ENCODE results near the gene MAP3K5. TPM values are rescaled to one million over a fixed set of nuclear protein-coding genes. Genes with fewer than 3 reads are reported as not detected.

MAP3K5 gene
- total and polyA plus RNA-seq, 9 of the 15 experiments (the other 6 are each of a cell fraction or from before 2014, with no cell fraction given) = 2.2 to 13.0 (median 9.9) TPM

DNA sequence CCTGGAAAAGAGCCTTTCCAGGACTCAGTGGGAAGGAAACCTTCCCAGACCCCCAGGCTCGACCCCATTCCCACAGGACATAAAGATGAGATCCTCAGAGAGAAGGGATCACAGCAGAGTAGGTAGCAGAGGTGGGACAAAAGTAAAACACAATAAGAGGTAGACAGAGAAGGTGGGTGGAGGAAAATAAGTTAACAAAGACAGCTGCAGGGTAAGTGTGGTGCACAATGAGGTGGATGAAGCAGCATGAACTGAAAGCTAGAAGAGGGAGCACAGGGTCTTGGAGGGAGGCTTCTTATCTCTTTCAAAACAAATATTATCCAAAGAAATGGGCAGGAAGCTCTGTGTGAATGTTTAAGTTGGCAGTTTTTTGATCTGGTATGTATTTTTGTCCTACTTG lies 228.1 kb downstream of the MAP3K5 start:
- ChIA-PET POLR2A (interaction anchor here (1.6 kb wide), 1 partner anchor 12 kb away, joined by 4 read pairs; no protein-coding TSS in a partner anchor), CTCF (ENCODE audit: low intra/inter-chr PET ratio) (no interaction called here)
- in situ Hi-C loops (cut with MboI) = no loop called here
- ATAC-seq (peak; percentile 53), DNase-seq (ENCODE audit: extremely low read depth in 1 of 4, low spot score in 3 of 4) (peak in 1 of 4 experiments; percentile 16), FAIRE-seq (no peak)
- Histone ChIP-seq H3K79me2 (ENCODE audit: control insufficient read depth, insufficient read depth, low read length) (no peaks in the 10 kb centered on the region), H2AFZ (ENCODE audit: low read depth, low read length) (no peak overlapping the region; the same call in 1 of the 2 replicates), H3K4me3 (no peak overlapping the region), H3K9ac (ENCODE audit: insufficient read depth in 1 of 2, low read depth in 2 of 2, low read length in 2 of 2) (no peak overlapping the region), H3K27ac (ENCODE audit: extremely low read depth, low read depth, low read length) (peak overlapping the region; percentile 44; the same call in 1 of the 3 replicates), H3K27me3 (ENCODE audit: control insufficient read depth in 2 of 2, insufficient read depth in 2 of 2, low read length in 2 of 2) (no peaks in the 10 kb centered on the region), H3K36me3 (ENCODE audit: control insufficient read depth, insufficient read depth, low read length) (peaks cover 27% of the 10 kb centered on the region; the same call in 2 of the 3 replicates), H3K9me3 (replicated peaks; ENCODE audit: control insufficient read depth, insufficient read depth, low read depth, low read length) (no peaks in the 10 kb centered on the region), H3K4me2 (ENCODE audit: insufficient read depth, low read length) (no peak overlapping the region), H3K9me1 (ENCODE audit: control insufficient read depth, insufficient read depth, low read length) (no peaks in the 10 kb centered on the region), H3K4me1 (replicated peaks in 1 of 2; ENCODE audit: control insufficient read depth in 2 of 2, insufficient read depth in 2 of 2, low read length in 2 of 2) (peaks cover 0 to 36% of the 10 kb centered on the region in 2 experiments; a peak in 4 of 5 replicates), H4K20me1 (replicated peaks; ENCODE audit: control insufficient read depth, insufficient read depth, low read length) (no peaks in the 10 kb centered on the region)
- WGBS (ENCODE audit: insufficient coverage, low coverage, missing lambda C conversion rate) = 27% methylated on average over 1 of the region's 1 CpG
- TF ChIP-seq ZNF57 (CRISPR knock-in tag; IDR thresholded peaks at IDR 0.05) = 0 out of 2 replicates have a peak, but pooled peaks have one; percentile 52
- TF ChIP-seq, protein P1, sequence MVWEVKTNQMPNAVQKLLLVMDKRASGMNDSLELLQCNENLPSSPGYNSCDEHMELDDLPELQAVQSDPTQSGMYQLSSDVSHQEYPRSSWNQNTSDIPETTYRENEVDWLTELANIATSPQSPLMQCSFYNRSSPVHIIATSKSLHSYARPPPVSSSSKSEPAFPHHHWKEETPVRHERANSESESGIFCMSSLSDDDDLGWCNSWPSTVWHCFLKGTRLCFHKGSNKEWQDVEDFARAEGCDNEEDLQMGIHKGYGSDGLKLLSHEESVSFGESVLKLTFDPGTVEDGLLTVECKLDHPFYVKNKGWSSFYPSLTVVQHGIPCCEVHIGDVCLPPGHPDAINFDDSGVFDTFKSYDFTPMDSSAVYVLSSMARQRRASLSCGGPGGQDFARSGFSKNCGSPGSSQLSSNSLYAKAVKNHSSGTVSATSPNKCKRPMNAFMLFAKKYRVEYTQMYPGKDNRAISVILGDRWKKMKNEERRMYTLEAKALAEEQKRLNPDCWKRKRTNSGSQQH (CRISPR knock-in tag; IDR thresholded peaks at IDR 0.05) = peak; percentile 80; the same call in 1 of the 2 replicates
- TF ChIP-seq OTX1 (CRISPR knock-in tag; IDR thresholded peaks at IDR 0.05) = peak; percentile 77; the same call in 1 of the 2 replicates
- 0 out of 4 replicates have a peak, but pooled peaks of 1 of the 2 experiments have one; percentile 8 for TF ChIP-seq RAD21 (CRISPR knock-in tag; conservative IDR thresholded peaks at IDR 0.05 in 1 of 2, IDR thresholded peaks at IDR 0.05 in 1 of 2)
- TF ChIP-seq, protein P2, sequence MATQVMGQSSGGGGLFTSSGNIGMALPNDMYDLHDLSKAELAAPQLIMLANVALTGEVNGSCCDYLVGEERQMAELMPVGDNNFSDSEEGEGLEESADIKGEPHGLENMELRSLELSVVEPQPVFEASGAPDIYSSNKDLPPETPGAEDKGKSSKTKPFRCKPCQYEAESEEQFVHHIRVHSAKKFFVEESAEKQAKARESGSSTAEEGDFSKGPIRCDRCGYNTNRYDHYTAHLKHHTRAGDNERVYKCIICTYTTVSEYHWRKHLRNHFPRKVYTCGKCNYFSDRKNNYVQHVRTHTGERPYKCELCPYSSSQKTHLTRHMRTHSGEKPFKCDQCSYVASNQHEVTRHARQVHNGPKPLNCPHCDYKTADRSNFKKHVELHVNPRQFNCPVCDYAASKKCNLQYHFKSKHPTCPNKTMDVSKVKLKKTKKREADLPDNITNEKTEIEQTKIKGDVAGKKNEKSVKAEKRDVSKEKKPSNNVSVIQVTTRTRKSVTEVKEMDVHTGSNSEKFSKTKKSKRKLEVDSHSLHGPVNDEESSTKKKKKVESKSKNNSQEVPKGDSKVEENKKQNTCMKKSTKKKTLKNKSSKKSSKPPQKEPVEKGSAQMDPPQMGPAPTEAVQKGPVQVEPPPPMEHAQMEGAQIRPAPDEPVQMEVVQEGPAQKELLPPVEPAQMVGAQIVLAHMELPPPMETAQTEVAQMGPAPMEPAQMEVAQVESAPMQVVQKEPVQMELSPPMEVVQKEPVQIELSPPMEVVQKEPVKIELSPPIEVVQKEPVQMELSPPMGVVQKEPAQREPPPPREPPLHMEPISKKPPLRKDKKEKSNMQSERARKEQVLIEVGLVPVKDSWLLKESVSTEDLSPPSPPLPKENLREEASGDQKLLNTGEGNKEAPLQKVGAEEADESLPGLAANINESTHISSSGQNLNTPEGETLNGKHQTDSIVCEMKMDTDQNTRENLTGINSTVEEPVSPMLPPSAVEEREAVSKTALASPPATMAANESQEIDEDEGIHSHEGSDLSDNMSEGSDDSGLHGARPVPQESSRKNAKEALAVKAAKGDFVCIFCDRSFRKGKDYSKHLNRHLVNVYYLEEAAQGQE (IDR thresholded peaks at IDR 0.05; ENCODE audit: borderline replicate concordance) = no peak
- TF ChIP-seq, protein P2 (CRISPR knock-in tag; IDR thresholded peaks at IDR 0.05; ENCODE audit: low read depth) = 0 out of 2 replicates have a peak, but pooled peaks have one; percentile 40
- TF ChIP-seq, protein P3, sequence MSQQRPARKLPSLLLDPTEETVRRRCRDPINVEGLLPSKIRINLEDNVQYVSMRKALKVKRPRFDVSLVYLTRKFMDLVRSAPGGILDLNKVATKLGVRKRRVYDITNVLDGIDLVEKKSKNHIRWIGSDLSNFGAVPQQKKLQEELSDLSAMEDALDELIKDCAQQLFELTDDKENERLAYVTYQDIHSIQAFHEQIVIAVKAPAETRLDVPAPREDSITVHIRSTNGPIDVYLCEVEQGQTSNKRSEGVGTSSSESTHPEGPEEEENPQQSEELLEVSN (IDR thresholded peaks at IDR 0.05; ENCODE audit: borderline replicate concordance in 1 of 2, extremely low read depth in 1 of 2, insufficient read depth in 1 of 2, insufficient read length in 1 of 2, low read depth in 1 of 2, low read length in 1 of 2, poor library complexity in 1 of 2, severe bottlenecking in 1 of 2) = no peak
- TF ChIP-seq ZFX (CRISPR knock-in tag; IDR thresholded peaks at IDR 0.05) = no peak
- peak; percentile 50; the same call in 1 of the 2 replicates for TF ChIP-seq ZNF589 (CRISPR knock-in tag; IDR thresholded peaks at IDR 0.05; ENCODE audit: low read depth)
- peak; percentile 56; the same call in 1 of the 2 replicates for TF ChIP-seq ELF4 (CRISPR knock-in tag; IDR thresholded peaks at IDR 0.05)
- BruUV-seq (replicated peaks) = no TSS peak
- intact Hi-C loops (cut with micrococcal nuclease) = no loop called here
